AG04449 (cell line): Measurements from ENCODE around the gene CDCA8.

Source experiments
- CTCF ChIA-PET: fragments of 350-600 bp; formaldehyde crosslinking; extraction: SDS; loops from one replicate; lab custom pipeline; 2021; ENCODE audit warnings: antibody characterized with exemption; lab: Yijun Ruan, JAX
- POLR2A ChIA-PET: fragments of 400-600, 350-600 bp; formaldehyde crosslinking; extraction: SDS; loops from one replicate; lab custom pipeline; 2020; ENCODE audit warnings: antibody characterized with exemption, inconsistent platforms; lab: Yijun Ruan, JAX
- DNase-seq: peaks from one replicate; pipeline ENCODE4 v3.0.0-alpha.2; 2010; ENCODE audit warnings: low read depth, low spot score
- H3K4me3 ChIP-seq: 2 replicates; pipeline ENCODE4 v1.5.1; 2011; ENCODE audit warnings: low read depth, mild to moderate bottlenecking, control low read depth, low read length
- TF ChIP-seq, protein P1 (sequence below): IDR thresholded peaks from one replicate; pipeline ENCODE4 v1.5.1; 2011; ENCODE audit warnings: mild to moderate bottlenecking, moderate library complexity, low read length, control low read depth, inconsistent platforms; ENCODE audit not compliant: insufficient read depth; ENCODE audit errors: missing control alignments

CDCA8 gene

DNA sequence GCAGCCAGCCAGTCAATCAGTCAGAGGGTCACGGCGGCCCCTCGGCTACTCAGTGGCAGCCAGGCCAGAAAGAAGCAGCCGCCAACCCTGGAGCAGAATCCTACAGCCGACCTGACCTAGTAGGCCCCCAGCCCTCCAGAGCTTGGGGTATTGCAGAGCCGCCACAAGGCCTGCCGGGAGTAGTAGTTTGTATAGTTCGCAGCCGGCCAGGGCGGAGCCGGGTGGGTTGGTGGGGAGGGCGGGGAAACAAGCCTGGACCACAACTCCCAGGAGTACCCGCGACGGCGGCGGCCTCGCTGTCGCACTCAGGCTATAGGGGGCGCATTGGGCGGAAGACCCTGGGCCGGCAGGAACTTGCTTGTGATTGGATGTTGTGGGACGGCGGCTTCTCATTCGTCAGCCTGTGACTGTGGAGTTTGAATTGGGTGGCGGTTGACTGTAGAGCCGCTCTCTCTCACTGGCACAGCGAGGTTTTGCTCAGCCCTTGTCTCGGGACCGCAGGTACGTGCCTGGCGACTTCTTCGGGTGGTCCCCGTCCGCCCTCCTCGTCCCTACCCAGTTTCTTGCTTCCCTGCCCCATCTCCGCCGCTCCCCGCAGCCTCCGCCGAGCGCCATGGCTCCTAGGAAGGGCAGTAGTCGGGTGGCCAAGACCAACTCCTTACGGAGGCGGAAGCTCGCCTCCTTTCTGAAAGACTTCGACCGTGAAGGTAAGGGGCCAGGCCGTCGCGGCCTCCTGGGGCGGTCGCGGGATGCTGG lies at the start of gene CDCA8:
TSS of gene CDCA8 (plus strand) at position 439 of the 756 bp plus-strand sequence. CDS start at position 614, 175 bp downstream.
- peak within 1 kb of the TSS; percentile 98 for H3K4me3 ChIP-seq
- POLR2A ChIA-PET = interaction anchor here (0.6 to 1.2 kb wide), 3 partner anchors 19 to 167 kb away, joined by 3 to 9 read pairs (median 3); partner anchors contain the start of genes C1orf122, MTF1 and YRDC
- CTCF ChIA-PET = interaction anchor here (0.7 to 7.1 kb wide), 12 partner anchors 8 to 238 kb away, joined by 3 to 57 read pairs (median 4); partner anchors contain the start of gene MEAF6
- TF ChIP-seq, protein P1, sequence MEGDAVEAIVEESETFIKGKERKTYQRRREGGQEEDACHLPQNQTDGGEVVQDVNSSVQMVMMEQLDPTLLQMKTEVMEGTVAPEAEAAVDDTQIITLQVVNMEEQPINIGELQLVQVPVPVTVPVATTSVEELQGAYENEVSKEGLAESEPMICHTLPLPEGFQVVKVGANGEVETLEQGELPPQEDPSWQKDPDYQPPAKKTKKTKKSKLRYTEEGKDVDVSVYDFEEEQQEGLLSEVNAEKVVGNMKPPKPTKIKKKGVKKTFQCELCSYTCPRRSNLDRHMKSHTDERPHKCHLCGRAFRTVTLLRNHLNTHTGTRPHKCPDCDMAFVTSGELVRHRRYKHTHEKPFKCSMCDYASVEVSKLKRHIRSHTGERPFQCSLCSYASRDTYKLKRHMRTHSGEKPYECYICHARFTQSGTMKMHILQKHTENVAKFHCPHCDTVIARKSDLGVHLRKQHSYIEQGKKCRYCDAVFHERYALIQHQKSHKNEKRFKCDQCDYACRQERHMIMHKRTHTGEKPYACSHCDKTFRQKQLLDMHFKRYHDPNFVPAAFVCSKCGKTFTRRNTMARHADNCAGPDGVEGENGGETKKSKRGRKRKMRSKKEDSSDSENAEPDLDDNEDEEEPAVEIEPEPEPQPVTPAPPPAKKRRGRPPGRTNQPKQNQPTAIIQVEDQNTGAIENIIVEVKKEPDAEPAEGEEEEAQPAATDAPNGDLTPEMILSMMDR = peak; percentile 90
- DNase-seq = peak; percentile 84

DNA sequence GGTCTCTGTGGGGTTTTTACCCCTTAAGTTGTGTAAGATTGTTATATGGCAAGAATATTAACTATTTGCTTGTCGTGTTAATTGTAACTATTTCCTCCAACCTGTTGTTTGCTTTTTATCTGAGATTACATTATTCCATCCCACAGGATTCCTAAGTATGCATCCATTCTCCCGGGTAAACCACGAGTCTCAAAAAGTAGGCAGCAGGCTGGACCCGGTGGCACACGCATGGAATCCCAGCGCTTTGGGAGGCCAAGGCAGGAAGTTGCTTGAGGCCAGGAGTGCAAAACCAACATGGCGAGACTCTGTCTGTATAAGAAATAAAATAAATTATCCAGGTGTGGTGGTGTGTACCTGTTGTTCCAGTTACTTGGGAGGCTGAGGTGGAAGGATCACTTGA lies 45.0 kb upstream of the CDCA8 start:
- TF ChIP-seq, protein P1 = no peak
- ChIA-PET CTCF (no interaction called here), POLR2A (no interaction called here)
- no peak for DNase-seq
- no peak overlapping the region for H3K4me3 ChIP-seq

DNA sequence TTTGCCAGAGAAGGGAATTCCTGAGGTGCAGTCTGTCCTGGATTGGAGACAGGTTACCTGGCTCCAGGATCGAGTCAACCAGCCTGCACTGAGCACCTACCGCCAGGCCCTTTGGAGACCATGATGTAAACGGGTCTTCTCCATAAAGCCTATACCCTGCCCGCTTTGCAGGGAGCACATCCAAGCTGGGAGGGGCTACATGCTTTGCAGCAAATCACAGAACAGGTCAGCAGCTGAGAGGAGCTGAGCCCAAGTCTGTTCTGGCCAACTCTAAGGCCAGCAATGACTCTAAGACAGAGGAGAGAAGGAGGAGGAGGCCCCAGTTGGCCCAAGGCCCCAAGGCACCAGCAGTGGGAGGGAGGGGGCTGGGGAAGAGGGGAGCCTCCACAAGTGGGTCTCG lies 42.1 kb upstream of the CDCA8 start:
- CTCF ChIA-PET = interaction anchor here (1.0 to 1.9 kb wide), 2 partner anchors 46 to 47 kb away, joined by 3 to 5 read pairs; no protein-coding TSS in a partner anchor

DNA sequence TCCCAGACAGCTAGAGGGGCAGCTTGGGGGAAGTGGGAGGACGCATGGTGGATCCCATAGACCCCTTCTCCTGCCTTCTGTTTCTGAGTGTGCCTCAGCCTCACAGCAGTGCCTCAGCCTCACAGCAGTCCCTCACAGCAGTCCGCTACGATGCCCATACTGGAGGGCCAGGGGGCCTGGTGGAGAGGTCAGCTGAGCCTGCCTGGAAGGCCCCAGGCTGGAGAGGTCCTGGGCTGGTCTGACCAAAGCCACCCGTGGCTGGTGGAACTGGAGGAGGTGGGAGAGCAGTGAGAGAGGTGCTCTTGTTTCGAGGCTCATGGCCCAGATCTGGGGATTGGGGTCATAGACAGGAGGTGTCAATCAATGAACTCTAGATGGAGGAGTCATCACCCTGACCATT lies 41.6 kb upstream of the CDCA8 start:
- H3K4me3 ChIP-seq = no peak overlapping the region
- ChIA-PET CTCF (interaction anchor here (1.9 kb wide), 1 partner anchor 48 kb away, joined by 5 read pairs; no protein-coding TSS in a partner anchor), POLR2A (no interaction called here)
- DNase-seq = no peak
- TF ChIP-seq, protein P1 = no peak

More for the DNA sequence above, 42.1 kb upstream of the CDCA8 start:
- TF ChIP-seq, protein P1 = no peak
- no peak overlapping the region for H3K4me3 ChIP-seq
- POLR2A ChIA-PET = no interaction called here
- DNase-seq = no peak

DNA sequence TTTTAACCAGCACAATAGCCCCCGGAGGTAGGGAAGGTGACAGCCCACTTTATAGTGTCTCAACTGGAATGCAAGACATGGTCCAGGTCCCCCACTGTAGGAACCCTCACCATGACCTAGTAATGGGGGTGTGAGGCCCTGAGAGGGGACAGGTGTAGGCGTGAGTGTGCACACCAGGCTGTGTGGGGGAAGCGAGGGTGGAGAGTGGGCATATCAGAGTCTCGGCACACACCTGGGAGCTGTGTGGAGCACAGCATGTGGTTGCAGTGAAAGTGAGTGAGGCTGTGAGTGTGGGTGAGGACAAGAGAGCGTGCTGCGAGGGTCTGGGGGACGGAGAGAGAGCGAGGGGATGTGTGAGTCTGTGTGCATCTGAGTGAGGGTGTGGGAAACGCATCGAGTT lies 40.5 kb upstream of the CDCA8 start:
- ChIA-PET POLR2A (no interaction called here), CTCF (interaction anchor here (1.9 kb wide), 1 partner anchor 49 kb away, joined by 5 read pairs; no protein-coding TSS in a partner anchor)
- DNase-seq = no peak
- no peak overlapping the region for H3K4me3 ChIP-seq
- TF ChIP-seq, protein P1 = no peak

DNA sequence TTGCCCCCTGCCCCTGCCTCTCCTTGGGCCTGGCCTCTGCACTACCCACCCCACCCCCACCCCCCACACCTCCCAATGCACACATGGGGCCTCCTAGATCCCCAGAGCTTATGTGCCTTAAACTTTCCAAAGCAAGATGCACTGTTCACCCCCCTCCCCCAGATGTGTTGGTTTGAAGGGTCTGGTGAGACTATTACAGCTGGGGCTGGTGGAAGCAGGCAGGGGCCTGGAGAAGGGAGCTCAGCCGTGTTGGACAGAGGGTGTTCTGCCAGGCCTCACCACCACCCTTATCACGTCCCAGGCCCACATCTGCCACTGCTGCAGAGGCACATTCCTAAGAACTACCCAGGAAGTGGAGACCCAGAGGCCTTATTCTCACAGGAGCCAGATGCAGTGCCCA lies 39.3 kb upstream of the CDCA8 start:
- ChIA-PET CTCF (interaction anchor here (1.6 kb wide), 1 partner anchor 31 kb away, joined by 3 read pairs; no protein-coding TSS in a partner anchor), POLR2A (no interaction called here)
- H3K4me3 ChIP-seq = no peak overlapping the region
- no peak for DNase-seq
- TF ChIP-seq, protein P1 = no peak
